Astrocyte (in vitro differentiated cells and primary cell): ENCODE results near the gene ABCG8. TPM values are rescaled to one million over a fixed set of nuclear protein-coding genes. Genes with fewer than 3 reads are reported as not detected.

Source experiments
- DNase-seq: peaks from one replicate; pipeline ENCODE4 v3.0.0-alpha.2; 2010; ENCODE audit warnings: low read depth
- FAIRE-seq: peaks from 2 replicates; lab custom pipeline; 2011; peaks lifted over from hg19 to GRCh38; lab: Jason Lieb, UNC
- H2AFZ ChIP-seq: 2 replicates; pipeline ENCODE4 v1.6.0; 2012; ENCODE audit warnings: low read depth, low read length, inconsistent platforms
- H3K27ac ChIP-seq: 2 replicates; pipeline ENCODE4 v1.5.1; 2011; ENCODE audit warnings: low read depth, low read length, inconsistent platforms
- H3K27me3 ChIP-seq: 2 replicates; pipeline ENCODE4 v1.6.0; 2011; ENCODE audit warnings: low read length, inconsistent platforms; ENCODE audit not compliant: insufficient read depth
- H3K36me3 ChIP-seq: 2 replicates; pipeline ENCODE4 v1.5.1; 2011; ENCODE audit warnings: low read length, inconsistent platforms; ENCODE audit not compliant: insufficient read depth
- H3K4me1 ChIP-seq: 2 replicates; pipeline ENCODE4 v1.5.1; 2011; ENCODE audit warnings: low read length, inconsistent platforms; ENCODE audit not compliant: insufficient read depth
- H3K4me2 ChIP-seq: 2 replicates; pipeline ENCODE4 v1.6.0; 2012; ENCODE audit warnings: low read length, inconsistent platforms
- H3K4me3 ChIP-seq: 2 replicates; pipeline ENCODE4 v1.5.1; 2011; ENCODE audit warnings: low read depth, mild to moderate bottlenecking, low read length, inconsistent platforms; ENCODE audit not compliant: insufficient read depth
- H3K79me2 ChIP-seq: 2 replicates; pipeline ENCODE4 v1.6.0; 2012; ENCODE audit warnings: mild to moderate bottlenecking, low read length, inconsistent platforms; ENCODE audit not compliant: insufficient read depth
- H3K9ac ChIP-seq: 2 replicates; pipeline ENCODE4 v1.6.0; 2012; ENCODE audit warnings: mild to moderate bottlenecking, low read length, inconsistent platforms
- H3K9me3 ChIP-seq: 2 replicates; pipeline ENCODE4 v1.5.1; 2012; ENCODE audit warnings: low read depth, mild to moderate bottlenecking, low read length, inconsistent platforms; ENCODE audit not compliant: insufficient read depth
- H4K20me1 ChIP-seq: 2 replicates; pipeline ENCODE4 v1.6.0; 2012; ENCODE audit warnings: low read length, inconsistent platforms; ENCODE audit not compliant: insufficient read depth
- H3K27ac Mint-ChIP-seq: one replicate; pipeline ENCODE4 v1.8.0; 2021; ENCODE audit warnings: mild to moderate bottlenecking, mixed read lengths; ENCODE audit not compliant: unreplicated experiment
- H3K27me3 Mint-ChIP-seq: one replicate; pipeline ENCODE4 v1.8.0; 2021; ENCODE audit warnings: low read depth, mixed read lengths; ENCODE audit not compliant: unreplicated experiment
- H3K36me3 Mint-ChIP-seq: one replicate; pipeline ENCODE4 v1.8.0; 2021; ENCODE audit warnings: low read depth, mixed read lengths; ENCODE audit not compliant: unreplicated experiment
- H3K4me1 Mint-ChIP-seq: one replicate; pipeline ENCODE4 v1.8.0; 2021; ENCODE audit warnings: low read depth, mixed read lengths; ENCODE audit not compliant: unreplicated experiment
- H3K4me3 Mint-ChIP-seq: one replicate; pipeline ENCODE4 v1.8.0; 2021; ENCODE audit warnings: mild to moderate bottlenecking, moderate library complexity, mixed read lengths; ENCODE audit not compliant: unreplicated experiment
- H3K9me3 Mint-ChIP-seq: one replicate; pipeline ENCODE4 v1.8.0; 2021; ENCODE audit warnings: mild to moderate bottlenecking, mixed read lengths; ENCODE audit not compliant: unreplicated experiment
- EZH2 ChIP-seq: IDR thresholded peaks from 2 replicates; pipeline ENCODE4 v1.6.1; 2012; ENCODE audit warnings: mild to moderate bottlenecking, low read length, inconsistent platforms; ENCODE audit not compliant: insufficient read depth
- total RNA-seq: library from RNA; stranded (reverse); gene quantifications from 2 replicates; pipeline ENCODE4 v1.2.1, GENCODE V29; 2021
- TF ChIP-seq, protein P1 (sequence below): IDR thresholded peaks from 2 replicates; pipeline ENCODE4 v1.5.1; 2011; ENCODE audit warnings: low read depth, mild to moderate bottlenecking, inconsistent platforms, low read length, moderate library complexity; ENCODE audit not compliant: insufficient read depth

Gene ABCG8
- total RNA-seq, 1 donor from 2014 or later, result not detected

DNA sequence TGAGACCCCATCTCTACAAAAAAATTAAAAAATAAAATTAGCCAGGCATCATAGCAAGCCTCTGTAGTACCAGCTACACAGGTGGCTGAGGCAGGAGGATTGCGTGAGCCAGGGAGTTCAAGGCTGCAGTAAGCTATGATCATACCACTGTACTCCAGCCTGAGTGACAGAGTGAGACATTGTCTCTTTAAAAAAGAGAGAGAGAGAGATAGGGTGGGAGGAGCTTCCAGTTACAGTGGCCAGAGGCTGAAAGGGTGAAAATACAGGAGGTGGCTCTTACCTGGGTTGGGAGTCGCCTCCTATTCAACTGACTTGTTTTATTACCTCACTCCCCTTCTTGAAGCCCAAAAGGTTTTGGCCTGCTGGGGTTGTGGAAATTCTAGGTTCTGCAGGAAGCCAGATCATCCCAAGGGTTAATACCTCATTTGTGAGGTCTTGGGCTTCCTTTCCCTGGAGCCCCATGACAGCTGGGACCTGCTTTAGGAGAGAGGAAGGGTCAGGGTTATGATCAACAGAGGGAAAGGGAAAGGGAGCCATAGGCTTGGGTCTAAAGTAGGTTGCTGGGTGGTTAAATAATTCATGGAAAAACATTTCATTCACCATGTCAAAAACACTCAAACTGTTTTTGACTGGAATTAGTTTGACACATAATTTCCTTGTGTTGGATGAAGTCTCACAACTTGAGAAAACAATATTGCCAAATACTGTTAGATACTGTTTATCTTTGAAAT is 47.6 kb upstream of the ABCG8 start:
- H3K9me3 Mint-ChIP-seq, result no peaks in the 10 kb centered on the region
- H3K4me3 Mint-ChIP-seq, result no peak overlapping the region
- no peak for DNase-seq
- FAIRE-seq, result peak; percentile 5
- H3K27ac Mint-ChIP-seq, result no peak overlapping the region
- peaks cover 4% of the 10 kb centered on the region for H3K36me3 Mint-ChIP-seq
- no peak overlapping the region for H3K4me3 ChIP-seq
- H3K79me2 ChIP-seq, result no peaks in the 10 kb centered on the region
- no peaks in the 10 kb centered on the region for H3K9me3 ChIP-seq
- H3K27me3 ChIP-seq, result no peaks in the 10 kb centered on the region
- peaks cover 13% of the 10 kb centered on the region for H3K36me3 ChIP-seq
- H3K4me1 ChIP-seq, result no peaks in the 10 kb centered on the region
- no peaks in the 10 kb centered on the region for H3K4me1 Mint-ChIP-seq
- H4K20me1 ChIP-seq, result no peaks in the 10 kb centered on the region
- H3K9ac ChIP-seq, result no peak overlapping the region
- H3K4me2 ChIP-seq, result no peak overlapping the region
- H3K27me3 Mint-ChIP-seq, result no peaks in the 10 kb centered on the region
- H2AFZ ChIP-seq, result no peak overlapping the region
- TF ChIP-seq EZH2, result no peak
- TF ChIP-seq, protein P1, sequence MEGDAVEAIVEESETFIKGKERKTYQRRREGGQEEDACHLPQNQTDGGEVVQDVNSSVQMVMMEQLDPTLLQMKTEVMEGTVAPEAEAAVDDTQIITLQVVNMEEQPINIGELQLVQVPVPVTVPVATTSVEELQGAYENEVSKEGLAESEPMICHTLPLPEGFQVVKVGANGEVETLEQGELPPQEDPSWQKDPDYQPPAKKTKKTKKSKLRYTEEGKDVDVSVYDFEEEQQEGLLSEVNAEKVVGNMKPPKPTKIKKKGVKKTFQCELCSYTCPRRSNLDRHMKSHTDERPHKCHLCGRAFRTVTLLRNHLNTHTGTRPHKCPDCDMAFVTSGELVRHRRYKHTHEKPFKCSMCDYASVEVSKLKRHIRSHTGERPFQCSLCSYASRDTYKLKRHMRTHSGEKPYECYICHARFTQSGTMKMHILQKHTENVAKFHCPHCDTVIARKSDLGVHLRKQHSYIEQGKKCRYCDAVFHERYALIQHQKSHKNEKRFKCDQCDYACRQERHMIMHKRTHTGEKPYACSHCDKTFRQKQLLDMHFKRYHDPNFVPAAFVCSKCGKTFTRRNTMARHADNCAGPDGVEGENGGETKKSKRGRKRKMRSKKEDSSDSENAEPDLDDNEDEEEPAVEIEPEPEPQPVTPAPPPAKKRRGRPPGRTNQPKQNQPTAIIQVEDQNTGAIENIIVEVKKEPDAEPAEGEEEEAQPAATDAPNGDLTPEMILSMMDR, result no peak
- no peak overlapping the region for H3K27ac ChIP-seq

DNA sequence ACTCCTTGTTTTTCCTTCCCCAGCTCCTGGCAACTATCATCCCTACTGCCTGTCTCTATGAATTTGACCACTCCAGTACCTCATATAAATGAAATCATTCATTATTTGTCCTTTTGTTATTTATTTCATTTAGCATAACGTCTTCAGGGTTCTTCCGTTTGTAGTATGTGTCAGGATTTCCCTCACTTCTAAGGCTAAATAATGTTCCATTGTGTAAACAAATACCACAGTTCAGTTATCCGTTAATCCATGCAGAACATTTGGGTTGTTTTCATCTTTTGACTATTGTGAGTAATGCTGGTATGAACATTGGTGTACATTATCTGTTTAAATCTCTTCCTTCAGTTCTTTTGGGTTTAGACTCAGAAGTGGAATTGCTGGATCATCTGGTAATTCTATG is 46.1 kb upstream of the ABCG8 start:
- H3K27me3 Mint-ChIP-seq, result no peaks in the 10 kb centered on the region
- no peak for DNase-seq
- no peak for FAIRE-seq

More for the DNA sequence above, 46.1 kb upstream of the ABCG8 start:
- Histone ChIP-seq H3K27me3 (no peaks in the 10 kb centered on the region), H3K4me2 (no peak overlapping the region), H3K36me3 (peaks cover 7% of the 10 kb centered on the region), H3K79me2 (no peaks in the 10 kb centered on the region), H4K20me1 (no peaks in the 10 kb centered on the region), H3K9me3 (no peaks in the 10 kb centered on the region), H3K4me1 (no peaks in the 10 kb centered on the region), H2AFZ (no peak overlapping the region), H3K4me3 (no peak overlapping the region), H3K27ac (no peak overlapping the region), H3K9ac (no peak overlapping the region)
- Mint-ChIP-seq H3K9me3 (no peaks in the 10 kb centered on the region), H3K36me3 (peaks cover 4% of the 10 kb centered on the region), H3K4me1 (no peaks in the 10 kb centered on the region), H3K4me3 (no peak overlapping the region), H3K27ac (no peak overlapping the region)
- TF ChIP-seq, protein P1, result no peak
- no peak for TF ChIP-seq EZH2
